Middle frontal gyrus (tissue), 1 donor: Measurements from ENCODE around the gene CYP11A1.
"Not testable (repeated sequence)": the region's sequence is repeated elsewhere in the genome, so short reads cannot be mapped to it uniquely, and the experiment has no call there.

ENCODE experiments used
- DNase-seq: peaks from one replicate; pipeline ENCODE4 v3.0.0-alpha.2; 2015; ENCODE audit warnings: low spot score; ENCODE audit errors: extremely low spot score

Gene CYP11A1

GRCh38 chr15:74374648-74375302 is 7.3 kb upstream of the CYP11A1 start:
- no peak for DNase-seq

GRCh38 chr15:74373731-74374647 is 6.5 kb upstream of the CYP11A1 start:
- DNase-seq = peak; percentile 85

DNA sequence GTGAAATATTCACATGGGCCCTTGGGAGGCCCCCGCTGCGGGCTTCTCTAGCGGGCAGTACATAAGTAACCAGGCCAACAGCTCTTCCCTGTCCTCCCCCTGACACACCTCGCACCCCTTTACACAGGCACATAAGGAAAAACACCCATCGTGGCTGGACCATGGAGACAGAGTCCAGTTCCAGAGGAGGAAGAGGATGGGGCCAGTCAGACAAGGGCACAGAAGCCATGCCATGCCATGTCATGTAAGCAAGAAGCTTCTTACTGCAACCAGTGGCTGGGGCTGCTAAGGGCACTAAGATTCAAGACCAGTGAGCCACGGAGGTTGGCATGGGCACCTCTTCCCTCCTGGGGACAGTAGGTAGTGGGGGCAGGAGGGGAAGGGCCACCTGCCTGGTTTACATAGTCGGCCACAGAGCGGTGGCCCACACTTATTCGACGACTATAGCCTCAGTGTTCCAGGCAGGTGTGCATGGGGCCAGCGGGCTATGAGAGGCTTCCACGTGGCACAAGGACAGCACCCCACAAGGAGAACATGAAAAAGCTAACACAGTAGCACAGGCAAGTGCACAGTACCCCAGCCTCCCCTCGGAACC is 5.7 kb upstream of the CYP11A1 start:
- no peak for DNase-seq

DNA sequence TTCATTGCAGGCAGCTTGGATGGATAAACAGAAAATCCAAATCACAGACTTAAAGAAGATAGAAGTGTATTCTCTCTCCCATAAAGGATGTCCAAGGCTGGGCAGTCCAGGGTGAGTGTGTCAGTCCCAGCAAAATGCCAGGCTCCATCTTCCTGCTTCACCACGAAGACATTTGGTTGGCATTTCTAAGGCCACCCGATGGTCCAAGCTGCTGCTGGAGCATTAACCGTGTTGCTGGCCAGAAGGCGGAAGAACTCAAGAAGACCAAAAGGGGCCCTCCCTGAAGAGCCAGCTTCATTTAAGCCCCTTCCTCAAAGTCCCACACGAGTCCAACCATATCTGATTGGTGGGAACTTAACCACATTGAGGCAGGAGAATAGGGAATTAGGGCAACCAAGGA is 3.0 kb upstream of the CYP11A1 start:
- DNase-seq = no peak

DNA sequence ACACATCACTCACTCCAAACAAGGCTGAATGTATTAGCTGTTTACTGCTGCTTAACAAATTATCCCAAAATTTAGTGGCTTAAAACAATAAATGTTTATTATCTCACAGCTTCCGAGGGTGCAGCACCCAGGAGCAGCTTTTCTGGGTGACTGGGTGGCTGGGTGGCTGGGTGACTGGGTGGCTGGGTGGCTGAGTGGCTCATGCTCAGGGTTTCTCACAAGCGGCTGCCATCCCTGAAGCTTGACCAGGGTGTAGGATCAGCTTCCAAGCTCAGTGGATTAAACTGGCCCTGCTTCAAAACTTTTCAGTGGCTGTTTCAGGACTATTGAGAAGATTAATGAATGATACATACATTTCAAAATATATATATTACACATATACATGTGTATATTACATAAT is 2.3 kb upstream of the CYP11A1 start:
- no peak for DNase-seq

DNA sequence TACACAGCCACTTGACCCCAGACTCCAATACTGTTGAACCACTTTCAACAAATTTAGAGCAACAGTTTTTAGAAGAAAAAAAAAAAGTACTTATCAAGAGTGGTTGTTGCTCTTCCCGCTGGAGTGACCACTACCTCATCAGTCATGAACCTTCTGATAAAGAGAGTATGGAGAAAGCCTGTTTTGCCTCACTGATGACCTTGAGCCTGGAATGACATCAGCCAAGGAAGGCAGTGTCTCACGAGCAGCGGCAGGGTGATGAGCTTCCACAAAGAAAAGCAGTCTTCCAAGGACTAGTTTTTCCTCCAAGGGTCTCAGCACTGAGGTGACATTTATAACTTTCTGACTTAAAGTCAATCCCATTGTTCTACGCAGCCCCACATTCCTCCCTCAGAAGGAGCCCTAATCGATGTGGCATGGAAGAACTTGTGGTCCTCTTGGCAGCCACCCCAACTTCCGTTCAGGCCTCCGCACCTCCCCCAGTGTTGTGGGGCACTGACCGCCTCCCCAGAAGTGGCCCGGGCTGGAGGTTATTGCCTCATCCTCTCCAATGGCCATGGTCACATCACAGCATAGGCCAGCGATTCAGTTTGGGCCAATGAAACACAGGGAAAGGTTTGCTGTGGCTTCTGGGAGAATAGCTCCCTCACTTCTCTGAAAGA is 1.8 kb upstream of the CYP11A1 start:
- no peak for DNase-seq

DNA sequence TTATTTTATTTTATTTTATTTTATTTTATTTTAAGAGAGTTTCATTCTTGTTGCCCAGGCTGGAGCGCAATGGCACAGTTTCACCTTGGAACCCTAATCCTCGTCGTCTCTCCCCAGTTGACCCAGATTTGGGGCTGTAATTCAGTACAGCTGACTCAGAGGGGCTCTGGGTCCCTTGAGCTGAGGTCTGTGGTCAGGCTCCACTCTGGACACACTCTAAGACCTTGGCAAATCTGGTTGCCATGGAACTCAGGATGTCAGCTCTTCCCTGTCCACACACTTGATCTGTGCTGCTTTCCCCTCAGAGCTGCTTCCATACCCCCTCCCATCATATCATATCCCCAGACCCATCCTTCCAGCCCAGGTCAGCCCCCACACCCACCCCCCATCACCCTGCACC is 675 bp upstream of the CYP11A1 start:
- DNase-seq = no peak

DNA sequence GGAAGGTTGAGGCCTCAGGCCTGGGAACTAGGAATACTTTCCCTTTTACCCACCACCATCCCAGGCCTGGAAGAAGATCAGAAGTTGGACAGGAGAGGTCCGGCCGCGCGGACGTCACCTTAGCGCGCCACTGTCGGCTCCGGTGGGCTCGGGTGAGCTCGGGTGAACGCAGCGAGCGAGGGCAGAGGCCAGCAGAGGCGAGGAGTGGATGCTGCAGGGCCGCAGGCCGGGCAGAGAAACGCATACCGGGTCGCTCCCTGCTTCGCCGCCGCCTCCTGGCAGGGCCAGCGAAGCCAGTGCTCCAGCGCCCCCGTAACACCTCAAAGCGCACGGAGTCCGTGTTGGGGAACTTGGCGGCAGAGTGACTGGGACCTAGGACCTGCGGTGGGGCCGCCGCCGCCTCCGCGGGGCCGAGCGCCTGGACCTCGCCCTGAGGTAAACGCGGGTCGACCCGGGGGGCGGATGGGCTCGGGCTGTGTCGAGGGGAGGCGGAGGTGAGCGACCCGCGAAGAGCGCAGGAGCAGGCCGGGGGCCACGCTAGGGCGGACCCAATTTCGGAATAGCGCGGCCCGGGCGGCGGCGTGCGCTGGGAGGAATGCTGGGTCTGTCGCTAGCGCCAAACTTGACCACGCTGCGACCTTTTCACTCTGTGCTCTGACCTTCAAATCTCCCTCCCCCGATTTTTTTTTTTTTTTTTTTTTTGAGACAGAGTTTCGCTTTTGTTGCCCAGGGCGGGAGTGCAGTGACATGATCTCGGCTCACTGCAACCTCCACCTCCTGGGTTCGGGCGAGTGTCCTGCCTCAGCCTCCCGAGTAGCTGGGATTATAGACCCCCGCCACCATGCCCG is 1.6 kb downstream of the CYP11A1 start:
- no peak for DNase-seq

DNA sequence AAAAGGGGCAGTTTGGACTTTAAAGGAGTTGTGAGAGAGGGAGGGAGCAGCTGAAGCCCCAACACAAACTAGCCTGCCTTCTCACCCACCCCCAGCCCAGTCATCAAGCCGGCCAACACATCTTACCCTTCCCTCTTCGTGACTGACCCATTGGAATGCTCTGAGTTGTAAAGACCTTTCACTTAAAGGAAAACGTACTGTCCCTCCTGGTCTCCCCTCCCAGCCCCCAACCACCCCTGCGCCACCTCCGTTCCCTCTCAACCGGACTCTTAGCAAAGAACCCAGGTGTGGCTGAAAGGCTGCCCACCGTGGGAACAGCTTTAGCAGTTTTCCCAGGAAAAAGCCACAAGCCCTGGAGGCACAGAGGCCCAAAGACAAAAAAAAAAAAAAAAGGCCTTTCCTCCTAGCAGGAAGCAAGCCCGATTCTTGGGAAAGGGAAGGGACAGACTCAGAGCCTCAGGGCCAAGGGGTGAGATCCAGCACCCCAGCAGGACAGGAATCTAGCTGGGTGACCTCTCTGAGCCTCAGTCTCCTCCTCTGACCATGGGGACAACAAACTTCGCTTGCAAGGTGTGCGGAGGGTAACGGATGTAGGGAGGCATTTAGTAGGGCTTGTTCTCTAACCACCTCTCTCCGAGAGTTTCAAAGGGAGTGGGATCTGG is 2.4 kb downstream of the CYP11A1 start:
- no peak for DNase-seq

GRCh38 chr15:74362482-74362881 is 5.0 kb downstream of the CYP11A1 start:
- DNase-seq = no peak

DNA sequence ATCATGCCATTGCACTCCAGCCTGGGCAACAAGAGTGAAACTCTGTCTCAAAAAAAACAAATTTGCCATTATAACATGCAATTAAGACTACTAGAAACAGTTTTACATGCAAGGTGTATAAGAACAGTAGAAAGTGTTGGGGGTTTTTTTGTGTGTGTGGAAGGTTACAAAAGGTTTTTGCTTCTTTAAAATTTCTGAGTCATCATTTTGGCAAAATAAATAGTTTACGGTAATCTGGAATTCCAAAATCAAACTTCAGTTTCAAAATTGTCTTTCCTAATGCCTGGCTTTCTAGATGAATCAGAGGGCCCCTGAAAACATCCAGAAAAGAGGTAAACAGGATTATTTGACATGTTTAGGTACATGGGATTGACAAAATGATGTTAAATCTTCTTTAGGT is 6.6 kb downstream of the CYP11A1 start:
- not testable (repeated sequence) for DNase-seq

DNA sequence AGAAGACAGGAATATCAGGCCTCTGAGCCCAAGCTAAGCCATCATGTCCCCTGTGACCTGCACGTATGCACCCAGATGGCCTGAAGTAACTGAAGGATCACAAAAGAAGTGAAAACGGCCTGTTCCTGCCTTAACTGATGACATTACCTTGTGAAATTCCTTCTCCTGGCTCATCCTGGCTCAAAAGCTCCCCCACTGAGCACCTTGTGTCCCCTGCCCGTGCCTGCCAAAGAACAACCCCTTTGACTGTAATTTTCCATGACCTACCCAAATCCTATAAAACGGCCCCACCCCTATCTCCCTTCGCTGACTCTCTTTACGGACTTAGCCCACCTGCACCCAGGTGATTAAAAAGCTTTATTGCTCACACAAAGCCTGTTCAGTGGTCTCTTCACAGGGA is 8.1 kb downstream of the CYP11A1 start:
- not testable (repeated sequence) for DNase-seq

DNA sequence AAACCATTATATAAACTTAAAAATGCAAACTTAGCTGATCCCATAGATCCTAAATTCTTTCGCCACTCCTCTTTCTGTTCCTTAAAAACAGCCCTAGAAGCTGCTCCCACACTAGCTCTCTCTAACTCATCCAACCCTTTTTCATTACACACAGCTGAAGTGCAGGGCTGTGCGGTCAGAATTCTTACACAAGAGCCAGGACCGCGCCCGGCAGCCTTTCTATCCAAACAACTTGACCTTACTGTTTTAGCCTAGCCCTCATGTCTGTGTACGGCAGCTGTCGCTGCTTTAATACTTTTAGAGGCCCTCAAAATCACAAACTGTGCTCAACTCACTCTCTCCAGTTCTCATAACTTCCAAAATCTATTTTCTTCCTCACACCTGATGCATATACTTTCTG is 9.9 kb downstream of the CYP11A1 start:
- not testable (repeated sequence) for DNase-seq

GRCh38 chr15:74356050-74356449 is 11.4 kb downstream of the CYP11A1 start:
- not testable (repeated sequence) for DNase-seq

DNA sequence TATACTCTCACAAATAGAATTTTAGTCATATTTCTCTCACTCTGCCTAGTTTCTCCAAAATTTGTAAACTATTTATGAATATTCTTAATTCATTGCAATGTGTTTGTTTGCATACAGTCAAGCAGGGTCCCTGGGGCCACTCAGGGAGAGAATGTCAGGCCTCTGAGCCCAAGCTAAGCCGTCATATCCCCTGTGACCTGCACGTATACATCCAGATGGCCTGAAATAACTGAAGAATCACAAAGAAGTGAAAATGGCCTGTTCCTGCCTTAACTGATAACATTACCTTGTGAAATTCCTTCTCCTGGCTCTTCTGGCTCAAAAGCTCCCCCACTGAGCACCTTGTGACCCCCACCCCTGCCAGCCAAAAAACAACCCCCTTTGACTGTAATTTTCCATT is 13.5 kb downstream of the CYP11A1 start:
- not testable (repeated sequence) for DNase-seq

GRCh38 chr15:74352393-74352910 is 15.0 kb downstream of the CYP11A1 start:
- DNase-seq = no peak

DNA sequence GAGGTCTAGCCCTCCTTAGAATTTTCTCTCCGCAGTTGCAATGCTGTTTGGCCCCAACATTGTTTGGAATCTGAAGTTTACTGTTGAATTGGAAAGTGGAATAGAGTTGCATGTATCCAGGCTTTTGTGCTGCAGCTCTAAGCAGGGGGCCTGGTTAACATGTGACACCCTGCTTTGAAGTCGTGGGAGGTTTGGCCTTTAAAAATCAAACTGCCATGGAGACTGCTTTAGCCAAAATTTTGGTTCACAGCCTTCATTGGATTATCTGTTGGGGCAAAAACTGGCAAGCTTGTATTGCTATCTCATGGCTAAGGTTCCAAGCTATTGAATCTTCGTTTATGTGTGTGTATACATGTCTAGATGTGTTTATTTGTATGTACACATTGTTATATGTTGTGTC is 15.8 kb downstream of the CYP11A1 start:
- no peak for DNase-seq

DNA sequence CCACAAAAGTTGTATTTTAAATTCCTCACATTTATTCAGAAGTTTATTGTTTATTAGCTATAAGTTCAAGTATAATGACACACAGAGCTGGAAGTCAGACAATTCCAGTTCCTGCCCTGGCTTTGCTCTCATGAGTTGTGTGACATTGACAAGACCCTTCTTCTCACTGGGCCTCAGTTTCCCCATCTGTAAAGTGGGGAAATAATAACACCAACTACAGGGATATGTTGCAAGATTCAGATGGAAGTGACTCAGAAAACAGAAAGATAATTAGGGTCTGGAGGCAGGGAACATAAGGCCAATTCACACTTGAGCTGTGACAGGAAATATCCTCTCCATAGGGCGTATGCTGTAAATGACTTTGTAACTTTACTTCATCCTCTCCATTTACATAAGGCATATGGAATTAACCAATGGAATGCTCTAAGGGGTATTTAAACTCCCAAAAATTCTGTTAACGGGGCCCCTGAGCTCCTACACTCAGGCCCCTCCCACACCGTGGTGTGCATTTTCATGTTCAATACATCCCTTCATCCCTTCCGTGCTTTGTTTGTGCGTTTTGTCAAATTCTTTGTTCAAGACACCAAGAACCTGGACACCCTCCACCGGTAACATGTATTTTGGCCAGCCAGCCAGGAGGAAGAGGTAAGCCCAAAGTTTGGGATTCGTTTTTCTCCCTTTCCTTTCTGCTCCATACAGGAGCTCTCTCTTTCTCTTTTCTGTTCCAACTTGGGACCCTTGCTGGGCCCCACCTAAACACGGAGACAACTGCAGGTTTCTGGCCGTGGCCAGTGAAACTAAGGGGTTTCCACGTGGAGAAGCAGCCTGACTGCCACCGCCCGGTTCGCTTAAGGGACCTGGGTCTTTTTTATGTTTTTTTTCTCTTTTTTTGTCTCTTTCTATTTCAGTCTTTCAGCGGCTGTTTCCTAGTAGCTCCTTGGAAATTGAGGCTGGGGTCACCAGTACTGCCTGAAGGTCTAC is 16.9 kb downstream of the CYP11A1 start:
- no peak for DNase-seq

DNA sequence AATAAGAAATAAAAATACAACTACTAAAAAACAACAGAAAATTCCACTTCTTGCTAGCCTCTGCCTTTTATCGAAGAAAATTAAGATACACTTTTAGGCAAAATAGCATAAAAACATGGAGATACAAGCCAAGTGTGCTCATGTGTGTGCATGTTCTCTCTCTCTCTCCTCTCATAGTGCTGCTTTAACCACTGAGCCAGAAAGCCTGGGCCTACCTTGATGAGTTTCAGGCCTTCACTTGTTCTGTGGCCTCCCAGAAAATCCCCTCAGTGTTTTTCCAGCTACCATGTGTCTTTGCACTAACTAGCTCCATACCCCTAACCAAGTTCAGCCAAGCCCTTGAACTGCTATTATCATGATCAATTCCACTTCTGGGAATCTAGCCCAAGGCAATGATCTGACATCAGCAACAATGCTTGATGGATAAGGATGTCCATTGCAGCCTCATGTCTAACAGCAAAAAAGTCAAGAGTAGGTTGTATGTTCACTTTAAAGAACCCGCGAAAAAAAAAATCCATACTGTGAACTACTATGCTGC is 18.1 kb downstream of the CYP11A1 start:
- no peak for DNase-seq
